ENCODE results near the gene SURF2.
"Not testable (repeated sequence)": the region's sequence is repeated elsewhere in the genome, so short reads cannot be mapped to it uniquely, and the experiment has no call there.

The SURF2 gene

GRCh38 chr9:133357656-133358055, 1.3 kb downstream of the SURF2 start:
- DNase-seq, result no peak

DNA sequence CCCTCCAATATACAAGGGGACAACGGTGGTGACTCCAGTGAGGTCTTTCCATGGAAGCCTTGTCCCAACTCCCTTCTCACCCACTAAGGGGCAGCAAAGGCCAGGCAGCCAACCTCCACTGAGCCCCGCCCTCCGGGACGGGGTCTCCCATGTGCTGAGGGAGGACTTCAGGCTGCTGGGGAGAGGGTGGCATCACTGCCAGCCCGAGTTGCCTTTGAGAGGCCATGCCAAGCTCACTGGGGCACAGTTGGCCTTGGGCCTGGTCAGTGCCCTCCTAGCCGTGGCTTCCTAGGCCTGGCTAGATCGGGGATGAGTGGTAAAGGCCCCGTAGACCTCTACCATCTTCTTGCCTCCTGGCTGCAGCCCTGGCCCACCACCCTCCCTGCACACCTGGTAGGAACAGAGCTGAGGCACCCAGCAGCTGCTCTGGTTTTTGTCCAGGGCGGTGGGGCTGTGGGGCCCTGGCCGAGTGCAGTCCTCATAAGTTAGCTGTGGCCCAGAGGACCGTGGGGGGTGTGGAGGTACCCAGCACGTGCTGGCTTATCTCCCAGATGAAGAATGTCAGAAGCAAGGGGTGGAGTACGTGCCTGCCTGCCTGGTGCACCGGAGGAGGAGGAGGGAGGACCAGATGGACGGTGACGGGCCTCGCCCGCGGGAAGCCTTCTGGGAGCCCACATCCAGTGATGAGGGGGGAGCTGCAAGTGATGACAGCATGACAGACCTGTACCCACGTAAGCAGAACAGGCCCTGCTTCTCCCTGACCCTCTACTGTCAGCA, 3.2 kb downstream of the SURF2 start:
- DNase-seq, result peak; percentile 25

- DNase-seq, result no peak
Observed at GRCh38 chr9:133360400-133361393, 4.3 kb downstream of the SURF2 start.

DNA sequence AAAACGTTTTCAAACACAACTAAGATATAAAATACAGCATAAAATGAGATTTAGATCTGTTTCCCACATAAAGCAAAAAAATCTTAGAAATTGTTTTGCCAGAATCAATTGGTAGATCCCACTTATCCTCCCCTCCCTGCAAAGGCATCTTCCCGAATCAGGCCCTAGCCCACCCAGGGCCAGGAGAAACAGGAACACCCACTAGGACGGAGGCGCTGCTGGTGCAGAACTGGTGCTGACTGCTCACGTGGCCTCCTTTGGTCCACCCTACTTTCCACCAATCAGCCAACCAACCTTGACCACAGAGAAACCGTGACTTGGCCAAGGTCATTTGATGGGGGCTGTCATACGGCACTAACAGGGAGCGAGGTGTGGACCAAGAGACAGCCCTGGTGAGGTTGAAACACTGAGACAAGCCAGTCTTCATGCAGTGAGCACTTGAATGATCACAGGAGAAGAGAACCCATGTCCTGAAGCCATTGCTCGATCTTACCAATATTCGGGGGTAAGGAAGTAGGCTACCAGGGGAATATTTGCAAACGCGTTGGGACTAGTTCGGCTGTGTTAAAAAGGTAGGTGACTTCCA, 5.2 kb downstream of the SURF2 start:
- no peak for DNase-seq

- DNase-seq, result no peak
Observed at GRCh38 chr9:133362359-133363044, 6.2 kb downstream of the SURF2 start.

DNA sequence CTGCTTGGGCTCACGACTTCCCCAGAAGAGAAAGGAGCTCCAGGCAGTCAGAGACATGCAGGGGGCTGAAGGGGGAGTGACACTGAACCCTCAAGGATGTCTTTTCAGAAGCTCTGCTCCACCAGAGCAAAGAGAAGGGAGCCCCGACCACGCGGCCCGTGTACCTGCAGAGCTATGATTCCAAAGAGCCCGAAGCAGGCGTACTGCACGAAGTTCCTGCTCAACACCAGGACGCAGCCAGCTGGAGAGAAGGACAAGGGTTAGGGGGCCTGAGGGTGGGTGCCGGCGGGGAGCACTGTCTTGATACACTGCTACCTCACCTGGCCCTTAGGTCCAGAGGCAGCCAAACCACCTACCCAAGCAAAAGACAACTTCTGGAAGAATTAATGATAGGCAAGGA, 10.1 kb downstream of the SURF2 start:
- no peak for DNase-seq

GRCh38 chr9:133367221-133367620, 10.9 kb downstream of the SURF2 start:
- no peak for DNase-seq

- DNase-seq, result no peak
Observed at GRCh38 chr9:133367778-133368177, 11.4 kb downstream of the SURF2 start.

- no peak for DNase-seq
Observed at GRCh38 chr9:133368249-133368881, 12.0 kb downstream of the SURF2 start.

- DNase-seq, result no peak
Observed at GRCh38 chr9:133369422-133369821, 13.1 kb downstream of the SURF2 start.

- DNase-seq, result no peak
Observed at GRCh38 chr9:133369933-133370332, 13.6 kb downstream of the SURF2 start.

GRCh38 chr9:133370685-133371084, 14.3 kb downstream of the SURF2 start:
- DNase-seq, result no peak

GRCh38 chr9:133371261-133371711, 14.9 kb downstream of the SURF2 start:
- no peak for DNase-seq

- no peak for DNase-seq
Observed at GRCh38 chr9:133372144-133372543, 15.8 kb downstream of the SURF2 start.

DNA sequence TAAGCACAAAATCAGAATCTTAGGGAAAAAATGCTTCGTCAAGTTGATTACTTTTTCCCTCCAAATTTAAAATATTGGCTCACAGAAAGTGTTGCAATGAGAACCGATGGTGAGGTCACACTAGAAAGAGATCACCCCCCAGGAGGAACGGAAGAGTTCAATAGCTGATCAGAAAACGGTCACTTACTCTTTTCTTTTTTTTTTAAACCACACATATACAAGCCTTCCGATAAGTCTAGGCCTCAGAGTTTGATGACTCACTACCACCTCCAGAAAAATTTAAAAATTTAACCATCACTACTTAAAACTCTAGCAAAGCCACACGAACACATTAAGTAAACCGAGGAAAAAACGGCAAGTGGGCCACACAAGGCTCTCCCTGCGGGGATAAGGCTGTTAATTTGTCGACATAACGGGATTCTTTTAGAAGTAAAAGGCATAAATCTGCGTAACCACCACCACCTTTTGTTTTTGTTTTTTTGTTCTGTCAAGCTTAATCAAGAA, 18.3 kb downstream of the SURF2 start:
- peak; percentile 66 for DNase-seq

DNA sequence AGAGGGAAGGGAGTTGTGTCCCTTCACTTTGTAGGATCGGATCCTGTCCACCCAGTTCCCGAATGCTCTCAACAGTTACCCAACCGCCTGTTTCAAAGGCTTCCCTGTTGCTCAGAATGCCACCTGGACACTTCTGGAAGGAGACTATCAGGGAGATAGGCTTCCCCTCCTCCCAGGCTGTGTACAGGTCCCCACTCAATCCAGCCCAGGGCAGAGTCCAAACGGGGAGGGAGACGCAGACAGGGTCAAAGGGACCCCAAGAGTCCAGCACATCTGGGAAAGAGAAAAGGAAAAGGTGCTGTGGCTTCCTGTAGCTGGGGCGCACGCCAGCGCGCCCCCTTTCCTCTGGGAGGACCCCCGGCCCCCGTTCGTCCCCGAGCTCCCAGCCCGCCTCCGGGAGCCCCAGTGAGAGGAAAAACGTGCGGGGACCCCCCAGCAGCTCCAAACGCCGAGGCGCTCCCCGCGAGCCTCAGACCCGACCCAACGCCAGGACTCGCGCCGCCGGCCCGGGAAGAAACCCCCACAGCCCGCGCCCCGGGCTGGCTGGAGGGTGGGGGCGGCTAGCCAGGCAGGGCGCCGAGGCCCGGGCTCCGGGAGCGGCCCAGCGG, 18.9 kb downstream of the SURF2 start:
- peak; percentile 72 for DNase-seq

DNA sequence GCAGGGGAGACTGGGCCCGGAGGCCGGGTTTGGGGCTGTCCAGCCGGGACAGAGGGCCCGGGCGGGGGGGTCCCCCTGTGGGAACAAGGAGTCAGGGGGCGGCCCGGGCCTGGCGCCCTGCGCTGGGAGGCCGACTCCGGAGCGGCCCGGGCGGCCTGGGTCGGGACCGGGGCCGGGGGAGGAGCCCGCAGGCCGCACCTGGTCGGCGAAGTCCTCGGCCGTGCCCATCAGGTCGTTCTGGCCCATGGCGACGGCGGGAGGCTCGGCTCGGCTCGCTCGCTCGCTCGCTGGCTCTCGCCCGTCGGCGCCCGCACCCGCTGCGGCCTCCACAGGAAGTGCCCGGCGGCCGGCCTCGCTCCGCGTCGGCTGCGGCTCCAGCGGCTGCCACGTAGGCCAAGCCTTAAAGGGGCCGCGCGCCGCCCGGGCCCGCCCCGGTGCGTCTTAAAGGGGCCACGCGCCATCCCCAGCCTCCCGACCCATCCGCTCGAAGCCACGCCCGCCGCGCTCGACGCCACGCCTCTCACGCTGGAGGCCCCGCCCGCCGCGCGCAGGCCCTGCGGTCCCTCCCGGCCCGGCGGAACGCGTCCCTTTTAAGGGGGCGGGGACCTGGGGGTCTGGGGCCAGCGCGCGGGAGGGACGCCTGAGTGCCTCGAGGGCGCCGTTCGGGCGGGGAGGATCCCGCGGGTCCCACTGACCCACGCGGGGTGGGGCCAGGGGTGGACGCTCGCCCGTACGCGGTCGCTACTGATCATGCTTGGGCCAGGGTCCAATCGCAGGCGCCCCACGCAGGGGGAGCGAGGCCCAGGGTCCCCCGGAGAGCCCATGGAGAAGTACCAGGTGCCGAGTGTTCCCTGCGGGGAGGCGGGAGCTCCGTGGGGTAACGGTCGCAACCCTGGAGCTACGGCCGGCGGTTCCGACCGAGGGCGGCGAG, 19.6 kb downstream of the SURF2 start, which contains the start of the genes STKLD1 and SURF4:
Gene STKLD1 (plus strand): TSS at position 643 of the 931 bp plus-strand sequence. CDS start 108 bp downstream, at position 751.
Gene SURF4 (minus strand): TSS at position 337 of the 931 bp plus-strand sequence. CDS start 91 bp downstream, at position 246.
- peak; percentile 97 for DNase-seq

DNA sequence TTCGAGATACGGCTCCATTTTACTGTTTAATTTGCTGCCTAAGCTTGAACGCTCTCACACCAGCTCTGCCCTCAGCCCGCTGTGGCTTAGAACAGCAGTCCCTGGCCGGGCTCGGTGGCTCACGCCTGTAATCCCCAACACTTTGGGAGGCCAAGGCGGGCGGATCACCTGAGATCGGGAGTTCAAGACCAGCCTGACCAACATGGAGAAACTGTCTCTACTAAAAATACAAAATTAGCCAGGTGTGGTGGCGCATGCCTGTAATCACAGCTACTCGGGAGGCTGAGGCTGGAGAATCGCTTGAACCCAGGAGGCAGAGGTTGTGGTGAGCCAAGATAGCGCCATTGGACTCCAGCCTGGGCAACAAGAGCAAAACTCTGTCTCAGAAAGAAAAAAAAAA, 20.9 kb downstream of the SURF2 start:
- not testable (repeated sequence) for DNase-seq

- DNase-seq, result peak; percentile 13
Observed at GRCh38 chr9:133377721-133378216, 21.4 kb downstream of the SURF2 start.

All from OCI-M1 (cell line).